Astrocyte of the spinal cord (primary cell): ENCODE results near the gene WASF2.

Experiments
- DNase-seq: peaks from one replicate; pipeline ENCODE4 v3.0.0; 2011; ENCODE audit warnings: low read depth, low spot score
- H3K4me3 ChIP-seq: 2 replicates; pipeline ENCODE4 v1.5.1; 2011; ENCODE audit warnings: low read depth, mild to moderate bottlenecking, low read length, moderate library complexity
- in situ Hi-C: cut with HindIII; loops from 2 replicates; pipeline ENCODE4 v1.10.0; 2017; ENCODE audit warnings: low sequenced_read_pairs
- TF ChIP-seq, protein P1 (sequence below): IDR thresholded peaks from 2 replicates; pipeline ENCODE4 v1.5.1; 2012; ENCODE audit warnings: low read depth, mild to moderate bottlenecking, low read length, inconsistent platforms

WASF2 gene

GRCh38 chr1:27531959-27532685 lies 42.2 kb upstream of the WASF2 start:
- TF ChIP-seq, protein P1, sequence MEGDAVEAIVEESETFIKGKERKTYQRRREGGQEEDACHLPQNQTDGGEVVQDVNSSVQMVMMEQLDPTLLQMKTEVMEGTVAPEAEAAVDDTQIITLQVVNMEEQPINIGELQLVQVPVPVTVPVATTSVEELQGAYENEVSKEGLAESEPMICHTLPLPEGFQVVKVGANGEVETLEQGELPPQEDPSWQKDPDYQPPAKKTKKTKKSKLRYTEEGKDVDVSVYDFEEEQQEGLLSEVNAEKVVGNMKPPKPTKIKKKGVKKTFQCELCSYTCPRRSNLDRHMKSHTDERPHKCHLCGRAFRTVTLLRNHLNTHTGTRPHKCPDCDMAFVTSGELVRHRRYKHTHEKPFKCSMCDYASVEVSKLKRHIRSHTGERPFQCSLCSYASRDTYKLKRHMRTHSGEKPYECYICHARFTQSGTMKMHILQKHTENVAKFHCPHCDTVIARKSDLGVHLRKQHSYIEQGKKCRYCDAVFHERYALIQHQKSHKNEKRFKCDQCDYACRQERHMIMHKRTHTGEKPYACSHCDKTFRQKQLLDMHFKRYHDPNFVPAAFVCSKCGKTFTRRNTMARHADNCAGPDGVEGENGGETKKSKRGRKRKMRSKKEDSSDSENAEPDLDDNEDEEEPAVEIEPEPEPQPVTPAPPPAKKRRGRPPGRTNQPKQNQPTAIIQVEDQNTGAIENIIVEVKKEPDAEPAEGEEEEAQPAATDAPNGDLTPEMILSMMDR, result no peak

GRCh38 chr1:27530192-27530591 lies 40.2 kb upstream of the WASF2 start:
- TF ChIP-seq, protein P1, result no peak
- no peak overlapping the region for H3K4me3 ChIP-seq
- in situ Hi-C loops, result no loop called here
- DNase-seq, result no peak

More at GRCh38 chr1:27531959-27532685, 42.2 kb upstream of the WASF2 start:
- H3K4me3 ChIP-seq, result no peak overlapping the region
- in situ Hi-C loops, result no loop called here
- no peak for DNase-seq

- no peak for DNase-seq
- in situ Hi-C loops, result no loop called here
- H3K4me3 ChIP-seq, result no peak overlapping the region
- TF ChIP-seq, protein P1, result no peak
Measured at GRCh38 chr1:27529704-27530018, 39.7 kb upstream of the WASF2 start.

DNA sequence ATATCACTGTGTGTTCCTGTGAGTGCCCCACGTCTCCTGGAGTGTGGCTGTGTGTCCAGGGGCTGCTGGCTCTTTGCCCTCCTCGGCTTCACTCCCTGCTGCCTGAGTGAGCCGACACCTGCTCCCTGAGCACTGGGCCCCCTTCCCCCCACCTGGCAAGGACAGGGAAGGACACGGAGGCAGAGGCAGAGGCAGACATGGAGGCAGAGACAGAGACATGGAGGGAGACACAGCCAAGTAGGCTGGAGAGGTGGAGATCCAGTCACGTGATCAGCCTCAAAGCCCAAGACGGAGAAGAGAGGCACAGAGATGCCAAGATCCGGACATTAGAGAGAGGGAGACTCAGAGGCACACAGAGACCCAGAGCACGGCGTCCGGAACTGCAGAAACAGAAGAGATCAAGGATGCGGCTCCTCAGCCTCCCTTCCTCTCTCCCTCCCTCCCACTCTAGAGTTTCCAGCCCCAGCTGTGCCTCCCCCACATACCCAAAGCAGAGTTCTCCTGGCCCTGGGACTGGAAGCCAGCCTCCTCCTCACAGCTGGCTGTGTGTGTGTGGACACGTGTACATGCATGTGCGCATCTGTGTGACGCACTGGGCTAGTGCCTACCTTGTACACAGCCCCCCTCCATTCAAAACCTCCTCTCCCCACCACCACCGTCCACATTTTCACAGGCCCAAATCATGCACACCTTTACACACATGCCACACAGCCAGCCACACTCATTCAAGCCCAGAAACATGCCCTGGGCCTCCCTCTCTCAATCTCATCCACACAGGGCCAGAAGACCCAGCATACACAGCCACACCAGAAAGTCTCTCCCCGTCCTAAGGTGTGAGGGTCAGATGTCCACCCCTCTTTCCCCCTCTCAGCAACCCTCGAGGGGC lies 39.1 kb upstream of the WASF2 start:
- no peak overlapping the region for H3K4me3 ChIP-seq
- peak; percentile 42 for DNase-seq
- in situ Hi-C loops, result no loop called here
- TF ChIP-seq, protein P1, result no peak

- in situ Hi-C loops, result no loop called here
- DNase-seq, result no peak
- TF ChIP-seq, protein P1, result no peak
- peak overlapping the region; percentile 12 for H3K4me3 ChIP-seq
Measured at GRCh38 chr1:27527890-27528817, 38.2 kb upstream of the WASF2 start.
